Loucy (cell line): ENCODE data around the gene PSMC3.

Source experiments
- CTCF ChIP-seq: fragments of 200-600 bp; sonication (generic); conservative IDR thresholded peaks from 2 replicates; pipeline ENCODE4 v1.5.1; 2014; ENCODE audit warnings: mild to moderate bottlenecking, antibody characterized with exemption, low read length
- EZH2phosphoT487 ChIP-seq: fragments of 200-600 bp; IDR thresholded peaks from 2 replicates; pipeline ENCODE4 v1.6.1; 2018; ENCODE audit warnings: antibody characterized with exemption, mild to moderate bottlenecking, moderate library complexity, borderline replicate concordance

GRCh38 chr11:47403571-47403970 lies 22.7 kb downstream of the PSMC3 start:
- no peak for TF ChIP-seq CTCF
- TF ChIP-seq EZH2phosphoT487, result no peak
